Measurements from ENCODE around the gene RNF125.
"Not testable (repeated sequence)": the region's sequence is repeated elsewhere in the genome, so short reads cannot be mapped to it uniquely, and the experiment has no call there.

The RNF125 gene

DNA sequence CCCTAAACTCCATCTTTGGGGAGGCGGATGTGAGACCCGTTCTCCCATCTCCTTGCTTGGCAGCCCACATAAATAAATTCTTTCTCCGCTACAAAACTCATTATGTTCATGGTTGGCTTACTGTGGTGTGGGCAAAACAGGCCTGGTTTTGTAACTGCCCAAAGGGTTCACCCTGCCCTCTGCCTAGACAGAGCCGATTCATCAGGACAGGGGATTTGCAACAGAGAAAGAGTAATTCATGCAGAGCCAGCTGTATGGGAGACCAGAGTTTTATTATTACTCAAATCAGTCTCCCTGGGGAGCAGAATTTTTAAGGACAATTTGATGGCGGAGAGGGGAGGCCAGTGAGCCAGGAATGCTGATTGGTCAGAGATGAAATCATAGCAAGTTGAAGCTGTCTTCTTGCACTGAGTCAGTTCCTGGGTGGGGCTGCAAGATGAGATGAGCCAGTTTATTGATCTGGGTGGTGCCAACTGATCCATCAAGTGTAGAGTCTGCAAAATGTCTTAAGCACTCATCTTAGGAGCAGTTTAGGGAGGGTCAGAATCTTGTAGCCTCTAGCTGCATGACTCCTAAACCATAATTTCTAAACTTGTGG, 8.4 kb upstream of the RNF125 start:
- Mint-ChIP-seq H3K36me3 (no peaks in the 10 kb centered on the region), H3K4me3 (no peak overlapping the region), H3K4me1 (no peaks in the 10 kb centered on the region), H3K9me3 (no peaks in the 10 kb centered on the region), H3K27ac (no peak overlapping the region)
- ATAC-seq (no peak), DNase-seq (ENCODE audit: low spot score in 2 of 2) (no peak)

DNA sequence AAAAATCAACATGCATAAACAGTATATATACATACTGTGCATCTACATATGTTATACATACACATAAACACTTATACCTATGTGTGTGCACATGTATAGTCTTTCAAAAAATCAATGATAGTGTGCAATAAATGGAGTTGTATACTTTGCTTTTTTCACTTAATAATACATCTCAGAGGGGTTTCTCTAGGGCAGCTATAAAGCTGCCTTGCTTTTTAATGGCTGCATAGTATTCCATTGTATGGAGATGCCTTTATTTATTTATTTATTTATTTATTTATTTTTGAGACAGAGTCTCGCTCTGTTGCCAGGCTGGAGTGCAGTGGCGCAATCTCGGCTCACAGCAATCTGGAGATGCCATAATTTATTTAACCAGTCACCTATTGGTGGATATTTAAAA, 7.4 kb upstream of the RNF125 start:
- peaks cover 6% of the 10 kb centered on the region for H3K4me1 Mint-ChIP-seq
- no peaks in the 10 kb centered on the region for H3K36me3 Mint-ChIP-seq
- ATAC-seq (no peak), DNase-seq (ENCODE audit: low spot score in 2 of 2) (no peak)
- H3K4me3 Mint-ChIP-seq, result no peak overlapping the region
- H3K9me3 Mint-ChIP-seq, result no peaks in the 10 kb centered on the region
- no peak overlapping the region for H3K27ac Mint-ChIP-seq

DNA sequence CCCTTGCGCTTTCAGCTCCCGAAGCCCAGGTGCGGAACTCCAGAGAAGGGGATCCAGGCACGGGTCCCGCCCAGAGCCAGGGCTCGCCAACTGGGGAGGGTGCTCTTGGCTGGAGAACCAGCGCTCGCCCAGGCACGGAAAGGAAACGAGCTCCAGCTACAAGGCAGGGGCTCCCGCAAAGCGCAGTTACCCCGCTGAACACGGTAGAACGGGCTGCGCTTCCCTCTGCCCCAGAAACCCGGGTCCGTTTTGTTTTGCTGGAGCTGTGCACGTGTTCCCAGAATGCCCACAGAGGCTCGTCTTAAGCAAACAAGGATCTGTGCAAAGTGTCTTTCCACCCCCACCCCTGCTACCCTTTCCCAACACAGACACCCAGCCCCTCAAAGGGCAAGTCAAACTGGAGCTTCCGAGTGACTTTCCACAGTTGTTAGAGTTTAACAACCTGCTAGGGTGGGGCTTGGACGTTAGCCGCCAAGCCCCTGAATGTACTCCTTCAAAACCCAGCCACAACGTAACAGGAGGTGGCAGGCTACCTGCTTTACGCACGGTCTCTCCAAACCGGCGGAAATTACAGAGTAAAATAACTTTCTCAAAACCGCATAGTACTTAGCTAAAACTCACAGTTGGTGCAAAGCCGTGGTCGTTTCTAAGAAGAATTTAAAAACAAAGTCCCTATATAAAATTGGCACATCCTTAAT, 775 bp downstream of the RNF125 start:
- Mint-ChIP-seq H3K4me3 (peak overlapping the region; percentile 99), H3K4me1 (peaks cover 36% of the 10 kb centered on the region), H3K36me3 (peaks cover 19% of the 10 kb centered on the region), H3K27ac (peak overlapping the region; percentile 96), H3K9me3 (no peaks in the 10 kb centered on the region)
- DNase-seq (ENCODE audit: low spot score in 2 of 2) (peak; percentile 27 to 74), ATAC-seq (peak; percentile 38)

DNA sequence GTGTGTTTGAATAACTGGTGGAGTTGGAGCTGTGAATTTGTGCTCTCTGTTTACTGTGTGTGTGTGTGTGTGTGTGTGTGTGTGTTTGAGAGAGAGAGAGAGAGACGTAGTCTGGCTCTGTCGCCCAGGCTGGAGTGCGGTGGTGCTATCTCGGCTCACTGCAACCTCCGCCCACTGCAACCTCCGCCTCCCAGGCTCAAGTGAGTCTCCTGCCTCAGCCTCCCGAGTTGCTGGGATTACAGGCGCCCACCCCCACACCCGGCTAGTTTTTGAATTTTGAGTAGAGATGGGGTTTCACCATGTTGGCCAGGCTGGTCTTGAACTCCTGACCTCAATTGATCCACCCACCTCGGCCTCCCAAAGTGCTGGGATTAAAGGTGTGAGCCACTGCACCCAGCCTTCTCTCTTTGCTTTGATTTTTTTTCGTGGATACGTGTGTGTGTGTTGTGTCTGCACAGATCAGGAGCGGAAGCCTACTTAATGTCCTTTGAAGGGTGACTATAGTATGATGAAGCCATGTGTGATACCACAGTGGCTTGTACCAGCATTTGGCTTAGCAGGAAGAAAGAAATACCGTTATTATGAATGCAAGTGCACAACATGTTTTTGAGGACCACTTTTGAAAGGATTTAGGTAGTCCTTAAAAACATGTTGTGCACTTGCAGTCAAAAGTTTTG, 1.5 kb downstream of the RNF125 start:
- Mint-ChIP-seq H3K4me3 (peak overlapping the region; percentile 99), H3K4me1 (peaks cover 43% of the 10 kb centered on the region), H3K27ac (peak overlapping the region; percentile 96), H3K36me3 (peaks cover 26% of the 10 kb centered on the region)
- not testable (repeated sequence) for H3K9me3 Mint-ChIP-seq
- DNase-seq (ENCODE audit: low spot score in 2 of 2) (peak; percentile 11 to 67), ATAC-seq (peak; percentile 51)

DNA sequence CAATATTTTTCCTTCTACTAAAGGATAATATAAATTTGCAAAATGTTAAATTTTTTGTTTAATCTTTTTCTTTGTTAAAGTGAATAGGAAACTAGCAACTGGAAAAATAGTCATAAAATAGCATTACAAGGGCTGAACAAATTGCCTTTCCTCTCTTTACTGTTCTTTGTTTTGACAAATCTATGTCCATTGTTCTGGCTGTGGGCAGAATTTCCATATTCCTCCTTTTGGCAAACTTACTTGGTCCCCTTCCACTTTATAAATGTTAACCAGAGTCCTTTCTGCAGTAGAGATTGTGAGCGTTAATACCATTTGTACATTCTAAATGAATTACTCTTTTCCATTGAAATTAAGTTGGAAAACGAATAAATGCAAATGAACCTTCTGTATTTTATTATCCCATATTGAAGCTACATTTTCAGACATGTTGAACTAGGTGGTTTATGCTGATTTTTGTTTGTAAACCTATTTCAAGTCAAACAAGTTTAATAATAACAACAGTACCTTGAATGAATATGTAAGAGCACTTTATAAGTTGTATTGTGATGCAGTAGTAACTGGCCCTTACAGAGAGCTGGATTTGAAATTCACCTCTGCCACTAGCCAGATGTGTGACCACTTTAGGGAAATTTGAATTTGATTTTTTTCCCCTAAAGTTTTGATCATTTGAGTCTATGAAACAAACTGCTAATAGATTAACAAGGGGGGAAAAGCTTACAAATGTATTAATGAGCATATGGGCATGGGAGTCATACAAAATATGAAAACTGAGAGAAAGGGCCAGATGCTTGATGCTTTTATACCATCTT, 3.3 kb downstream of the RNF125 start:
- ATAC-seq, result no peak
- Mint-ChIP-seq H3K4me3 (peak overlapping the region; percentile 99), H3K27ac (peak overlapping the region; percentile 2), H3K9me3 (no peaks in the 10 kb centered on the region), H3K4me1 (peaks cover 53% of the 10 kb centered on the region), H3K36me3 (peaks cover 31% of the 10 kb centered on the region)
- DNase-seq (ENCODE audit: low spot score in 2 of 2), result no peak

DNA sequence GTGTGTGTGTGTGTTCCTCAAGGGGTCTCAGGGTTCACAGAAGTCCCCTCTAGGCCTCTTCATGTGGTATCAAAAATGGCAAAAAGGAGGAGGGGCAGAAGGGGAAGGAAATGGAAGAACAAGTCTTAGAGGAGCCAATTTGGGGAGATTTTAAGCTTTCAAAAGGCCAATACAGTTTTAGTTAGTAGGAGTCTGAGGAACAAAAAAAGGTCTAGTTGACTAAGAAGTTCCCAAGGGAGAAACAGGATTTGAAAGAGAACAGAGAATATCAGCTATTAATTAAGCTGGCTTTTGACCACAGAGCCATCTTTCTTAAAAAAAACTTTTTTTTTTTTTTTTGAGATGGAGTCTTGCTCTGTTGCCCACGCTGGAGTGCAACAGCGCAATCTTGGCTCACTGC, 7.1 kb downstream of the RNF125 start:
- H3K9me3 Mint-ChIP-seq, result no peaks in the 10 kb centered on the region
- ATAC-seq (no peak), DNase-seq (ENCODE audit: low spot score in 2 of 2) (no peak)
- H3K36me3 Mint-ChIP-seq, result peaks cover 25% of the 10 kb centered on the region
- peaks cover 57% of the 10 kb centered on the region for H3K4me1 Mint-ChIP-seq
- H3K4me3 Mint-ChIP-seq, result peak overlapping the region; percentile 65
- peak overlapping the region; percentile 91 for H3K27ac Mint-ChIP-seq

DNA sequence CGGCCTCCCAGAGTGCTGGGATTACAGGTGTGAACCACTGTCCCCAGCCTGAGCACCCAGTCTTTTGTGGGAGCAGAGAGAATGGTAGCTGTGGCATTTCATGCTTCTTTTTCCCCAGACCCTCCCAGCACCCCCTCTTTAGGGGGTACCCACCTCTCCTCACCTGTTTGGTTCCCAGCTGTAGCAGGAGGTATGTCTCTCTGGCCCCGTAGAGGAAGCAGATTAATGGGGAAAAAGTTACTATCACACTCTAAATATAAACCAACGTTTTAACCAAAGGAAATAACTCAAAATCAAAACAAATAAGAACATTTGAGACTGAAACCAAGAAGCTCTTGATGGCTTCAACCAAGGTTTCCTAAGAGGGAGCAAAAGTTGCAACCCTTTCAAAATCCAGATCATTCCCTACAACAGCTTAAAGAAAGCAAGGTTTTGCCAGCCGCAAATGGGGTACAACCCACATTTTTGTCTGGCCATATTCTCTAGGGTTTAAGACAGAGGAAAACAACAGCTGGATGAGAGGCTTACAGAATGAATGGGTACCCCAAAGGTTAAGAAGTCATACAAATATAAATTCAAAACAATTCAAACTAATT, 8.0 kb downstream of the RNF125 start:
- peak overlapping the region; percentile 91 for H3K27ac Mint-ChIP-seq
- peaks cover 62% of the 10 kb centered on the region for H3K4me1 Mint-ChIP-seq
- ATAC-seq, result peak; percentile 51
- no peaks in the 10 kb centered on the region for H3K9me3 Mint-ChIP-seq
- H3K36me3 Mint-ChIP-seq, result peaks cover 25% of the 10 kb centered on the region
- peak overlapping the region; percentile 65 for H3K4me3 Mint-ChIP-seq
- DNase-seq (ENCODE audit: low spot score in 2 of 2), result no peak

DNA sequence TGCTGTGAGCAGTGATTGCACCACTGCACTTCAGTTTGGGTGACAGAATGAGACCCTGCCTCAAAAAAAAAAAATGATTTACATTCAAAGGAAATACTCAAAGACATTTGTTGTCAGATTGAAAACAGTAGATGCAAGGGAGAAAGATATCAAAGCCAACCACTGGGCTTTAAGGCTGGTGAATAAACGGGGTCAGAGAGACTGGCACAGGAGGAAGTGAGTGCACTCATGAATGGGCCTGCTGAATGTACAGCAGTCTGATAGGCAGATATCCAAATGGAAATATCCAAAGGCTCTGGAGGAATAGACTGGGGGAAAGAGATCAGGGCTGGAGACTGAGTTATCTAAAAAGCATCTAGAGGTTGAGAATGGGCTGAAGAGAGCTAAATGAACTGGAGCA, 10.9 kb downstream of the RNF125 start:
- Mint-ChIP-seq H3K4me1 (peaks cover 70% of the 10 kb centered on the region), H3K27ac (peak overlapping the region; percentile 79), H3K9me3 (no peaks in the 10 kb centered on the region), H3K4me3 (peak overlapping the region; percentile 35), H3K36me3 (peaks cover 29% of the 10 kb centered on the region)
- DNase-seq (ENCODE audit: low spot score in 2 of 2) (no peak), ATAC-seq (peak; percentile 57)

DNA sequence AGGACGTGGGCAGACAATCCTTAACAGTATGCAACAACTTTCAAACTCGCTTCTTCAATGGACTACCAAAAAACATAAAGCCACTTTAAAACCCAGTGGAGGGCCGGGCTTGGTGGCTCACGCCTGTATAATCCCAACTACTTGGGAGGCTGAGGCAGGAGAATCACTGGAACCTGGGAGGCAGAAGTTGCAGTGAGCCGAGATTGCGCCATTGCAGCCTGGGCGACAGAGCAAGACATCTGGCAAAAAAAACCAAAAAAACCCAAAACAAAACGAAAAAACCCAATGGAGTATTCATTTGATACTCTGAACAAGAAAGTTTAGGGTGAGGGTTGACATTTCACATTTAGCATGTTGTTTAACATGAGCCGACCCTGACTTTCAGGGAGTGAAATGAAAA, 14.0 kb downstream of the RNF125 start:
- DNase-seq (ENCODE audit: low spot score in 2 of 2) (no peak), ATAC-seq (no peak)
- Mint-ChIP-seq H3K36me3 (peaks cover 34% of the 10 kb centered on the region), H3K4me1 (peaks cover 74% of the 10 kb centered on the region), H3K4me3 (no peak overlapping the region), H3K9me3 (no peaks in the 10 kb centered on the region), H3K27ac (peak overlapping the region; percentile 58)

DNA sequence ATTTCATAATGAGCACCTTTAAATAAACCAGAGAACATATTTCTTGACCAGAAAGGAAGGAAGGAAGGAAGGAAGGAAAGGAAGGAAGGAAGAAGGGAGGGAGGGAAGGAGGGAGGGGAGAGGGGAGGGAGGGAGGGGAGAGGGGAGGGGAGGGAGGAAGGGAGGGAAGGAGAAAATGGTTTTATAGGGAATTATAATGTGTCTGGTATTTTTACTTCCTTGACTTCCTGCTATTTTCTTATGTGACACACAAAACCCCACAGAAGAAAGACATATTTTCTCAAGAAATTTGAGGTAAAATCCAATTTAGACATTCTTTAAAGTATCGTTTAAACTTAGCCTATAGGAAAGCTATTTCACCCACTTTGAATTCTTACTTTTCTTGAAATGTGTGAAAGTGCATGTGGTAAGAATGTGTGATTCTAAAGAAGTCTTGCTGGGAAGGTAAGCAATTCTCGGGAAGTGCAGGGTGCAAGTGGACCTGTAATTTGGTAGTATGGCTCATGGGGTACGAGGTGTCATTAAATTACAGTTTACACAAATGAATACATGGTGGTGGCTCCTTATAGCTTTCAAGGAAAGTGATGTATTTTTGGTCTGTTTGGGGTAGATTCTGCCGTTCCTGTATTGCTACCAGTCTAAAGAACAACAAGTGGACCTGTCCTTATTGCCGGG, 18.0 kb downstream of the RNF125 start:
- Mint-ChIP-seq H3K4me1 (peaks cover 79% of the 10 kb centered on the region), H3K36me3 (peaks cover 62% of the 10 kb centered on the region), H3K27ac (peak overlapping the region; percentile 53), H3K4me3 (peak overlapping the region; percentile 20), H3K9me3 (no peaks in the 10 kb centered on the region)
- ATAC-seq, result peak; percentile 72
- no peak for DNase-seq (ENCODE audit: low spot score in 2 of 2)

DNA sequence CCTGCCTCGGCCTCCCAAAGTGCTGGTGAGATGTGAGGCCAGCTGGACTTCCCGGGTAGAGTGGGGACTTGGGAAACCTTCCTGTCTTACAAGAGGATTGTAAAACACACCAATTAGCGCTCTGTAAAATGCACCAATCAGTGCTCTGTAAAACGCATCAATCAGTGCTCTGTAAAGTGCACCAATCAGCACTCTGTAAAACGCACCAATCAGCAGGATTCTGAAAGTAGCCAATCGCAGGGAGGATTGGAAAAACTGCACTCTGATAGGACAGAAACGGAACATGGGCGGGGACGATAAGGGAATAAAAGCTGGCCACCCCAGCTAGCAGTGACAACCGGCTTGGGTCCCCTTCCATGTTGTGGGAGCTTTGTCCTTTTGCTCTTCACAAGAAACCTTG, 19.0 kb downstream of the RNF125 start:
- peaks cover 83% of the 10 kb centered on the region for H3K4me1 Mint-ChIP-seq
- H3K4me3 Mint-ChIP-seq, result peak overlapping the region; percentile 20
- H3K9me3 Mint-ChIP-seq, result no peaks in the 10 kb centered on the region
- H3K27ac Mint-ChIP-seq, result peak overlapping the region; percentile 53
- ATAC-seq (no peak), DNase-seq (ENCODE audit: low spot score in 2 of 2) (no peak)
- peaks cover 53% of the 10 kb centered on the region for H3K36me3 Mint-ChIP-seq

DNA sequence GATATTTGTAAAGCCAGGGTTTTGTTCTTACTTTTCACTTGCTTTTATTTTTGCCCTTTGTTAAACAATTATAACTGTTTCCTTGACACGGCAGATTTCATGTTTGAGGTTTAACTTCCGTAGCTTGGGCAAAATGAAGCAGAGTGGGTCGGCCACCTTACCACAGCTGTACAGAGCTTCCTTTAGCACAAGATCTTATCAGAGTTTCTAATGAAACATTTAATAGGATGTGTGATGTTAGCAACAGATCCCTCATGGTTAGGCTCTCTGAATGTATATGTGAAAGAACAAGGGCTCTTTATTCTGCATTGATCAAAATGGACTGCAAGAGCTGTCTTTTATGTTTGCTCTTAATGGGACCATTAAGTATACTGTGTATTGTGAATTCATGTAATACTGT, 22.3 kb downstream of the RNF125 start:
- H3K4me3 Mint-ChIP-seq, result peak overlapping the region; percentile 57
- H3K27ac Mint-ChIP-seq, result peak overlapping the region; percentile 88
- ATAC-seq, result peak; percentile 93
- H3K9me3 Mint-ChIP-seq, result no peaks in the 10 kb centered on the region
- peaks cover 60% of the 10 kb centered on the region for H3K4me1 Mint-ChIP-seq
- H3K36me3 Mint-ChIP-seq, result peaks cover 68% of the 10 kb centered on the region
- DNase-seq (ENCODE audit: low spot score in 2 of 2), result no peak

DNA sequence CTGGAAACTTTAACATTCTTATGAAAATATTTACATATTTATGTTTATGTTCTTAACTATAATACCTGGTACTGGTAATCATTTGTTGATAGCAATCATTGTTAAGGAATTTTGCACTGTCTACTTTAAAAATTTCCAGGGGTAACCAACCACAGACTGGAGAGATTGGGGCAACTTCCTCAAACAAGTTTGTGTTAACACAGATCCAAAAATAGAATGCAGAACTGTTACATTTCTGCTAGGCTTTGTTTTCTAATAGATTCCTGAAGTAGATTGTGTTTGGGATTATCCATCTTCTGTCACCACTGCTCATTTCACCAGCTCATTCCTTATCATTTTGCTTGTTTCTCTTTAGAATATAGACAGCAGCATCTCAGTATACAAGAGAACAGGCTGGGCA, 23.7 kb downstream of the RNF125 start:
- ATAC-seq (no peak), DNase-seq (ENCODE audit: low spot score in 2 of 2) (no peak)
- H3K4me1 Mint-ChIP-seq, result peaks cover 47% of the 10 kb centered on the region
- H3K4me3 Mint-ChIP-seq, result no peak overlapping the region
- peak overlapping the region; percentile 38 for H3K27ac Mint-ChIP-seq
- peaks cover 75% of the 10 kb centered on the region for H3K36me3 Mint-ChIP-seq
- no peaks in the 10 kb centered on the region for H3K9me3 Mint-ChIP-seq

DNA sequence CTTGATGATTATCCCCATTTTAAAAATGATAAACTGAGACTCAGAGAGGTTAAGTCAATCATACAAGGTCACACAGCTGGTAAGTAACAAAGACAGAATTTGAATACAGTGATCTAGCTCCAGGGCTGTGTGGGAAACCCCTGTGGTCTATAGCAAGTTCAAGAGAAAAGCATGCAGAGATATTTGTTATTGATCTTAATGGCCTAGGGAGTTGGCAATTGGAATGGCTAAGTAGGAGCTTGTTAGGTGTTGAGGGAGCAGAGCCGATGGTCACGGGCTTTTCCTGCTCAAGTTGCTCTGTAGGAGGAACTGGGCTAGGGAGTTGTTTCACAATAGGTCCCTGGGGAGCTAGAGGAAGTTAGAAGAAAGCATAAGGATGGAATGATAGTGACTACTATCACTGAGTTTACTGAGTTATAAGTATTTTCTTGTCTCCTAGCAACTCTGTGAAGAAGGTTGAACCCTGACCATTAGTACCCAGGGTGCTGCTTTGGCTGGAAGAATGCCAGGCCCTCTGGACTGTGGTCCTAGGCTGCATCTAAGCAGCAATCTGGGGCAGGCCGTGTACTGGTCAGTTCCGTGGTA, 30.0 kb downstream of the RNF125 start:
- peaks cover 64% of the 10 kb centered on the region for H3K36me3 Mint-ChIP-seq
- peak overlapping the region; percentile 97 for H3K27ac Mint-ChIP-seq
- no peaks in the 10 kb centered on the region for H3K9me3 Mint-ChIP-seq
- peak overlapping the region; percentile 56 for H3K4me3 Mint-ChIP-seq
- peaks cover 31% of the 10 kb centered on the region for H3K4me1 Mint-ChIP-seq
- peak; percentile 77 for ATAC-seq
- no peak for DNase-seq (ENCODE audit: low spot score in 2 of 2)

Data from stimulated activated effector memory CD8-positive, alpha-beta T cell treated with anti-CD3 and anti-CD28 coated beads, Interleukin-12 subunit alpha, Interleukin-12 subunit beta, amount 100 ng/mL, for 72 hours (primary cell).